ENCODE results near the gene QSOX2.

Gene QSOX2

GRCh38 chr9:136293476-136294077, 48.0 kb upstream of the QSOX2 start:
- Histone ChIP-seq H3K4me1 (ENCODE audit: insufficient read depth, low read length, severe bottlenecking) (no peaks in the 10 kb centered on the region), H3K4me3 (ENCODE audit: low read depth, low read length, poor library complexity, severe bottlenecking) (no peak overlapping the region)

DNA sequence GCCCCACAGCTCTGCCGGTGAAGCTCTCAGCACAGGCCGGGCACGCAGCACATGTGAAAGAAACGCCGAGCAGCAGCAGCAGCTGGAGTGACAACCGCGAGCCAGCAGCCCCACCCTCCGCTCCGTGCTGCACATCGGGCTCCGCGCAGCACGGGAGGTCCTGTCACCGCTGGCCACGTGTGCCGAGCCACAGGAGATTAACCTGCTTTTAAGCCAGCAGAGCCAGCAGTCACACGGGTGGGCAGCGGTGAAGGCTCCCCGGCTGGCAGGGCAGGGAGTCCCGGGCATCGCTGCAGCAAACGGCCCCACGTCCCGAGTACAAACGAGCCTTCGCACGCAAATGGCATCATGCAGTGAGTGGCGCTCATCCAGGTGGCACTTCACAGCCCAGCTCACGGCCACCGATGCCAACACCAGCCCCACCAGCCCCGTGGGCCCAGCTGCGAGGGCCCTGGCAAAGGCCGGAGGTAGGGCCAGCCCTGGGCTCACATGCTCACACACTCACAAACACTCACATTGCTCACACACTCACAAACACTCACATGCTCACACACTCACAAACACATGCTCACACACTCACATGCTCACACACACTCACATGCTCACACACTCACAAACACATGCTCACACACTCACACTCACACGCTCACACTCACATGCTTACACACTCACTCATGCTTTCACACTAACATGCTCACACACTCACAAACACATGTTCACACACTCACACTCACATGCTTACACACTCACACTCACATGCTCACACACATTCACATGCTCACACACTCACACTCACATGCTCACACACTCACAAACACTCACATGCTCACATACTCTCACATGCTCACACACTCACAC, 47.2 kb upstream of the QSOX2 start:
- no peaks in the 10 kb centered on the region for H4K20me1 ChIP-seq (ENCODE audit: insufficient read depth, low read length)
- no peak overlapping the region for H3K4me3 ChIP-seq (ENCODE audit: low read depth, low read length, poor library complexity, severe bottlenecking)
- H3K36me3 ChIP-seq (ENCODE audit: insufficient read depth, low read length) = no peaks in the 10 kb centered on the region
- no peaks in the 10 kb centered on the region for H3F3A ChIP-seq (ENCODE audit: insufficient read depth, low read length)
- no peak overlapping the region for H3K27ac ChIP-seq (ENCODE audit: low read depth, low read length, poor library complexity, severe bottlenecking)
- no peak overlapping the region for H3K4me2 ChIP-seq (ENCODE audit: low read length)
- H2AFZ ChIP-seq (ENCODE audit: low read length) = no peak overlapping the region
- H3K27me3 ChIP-seq (ENCODE audit: insufficient read depth, low read length) = peaks cover 5% of the 10 kb centered on the region; the same call in 1 of the 2 replicates
- H3K9me3 ChIP-seq (ENCODE audit: low read length) = no peaks in the 10 kb centered on the region
- H3K79me2 ChIP-seq (ENCODE audit: insufficient read depth, low read length) = no peaks in the 10 kb centered on the region
- TF ChIP-seq, protein P1, sequence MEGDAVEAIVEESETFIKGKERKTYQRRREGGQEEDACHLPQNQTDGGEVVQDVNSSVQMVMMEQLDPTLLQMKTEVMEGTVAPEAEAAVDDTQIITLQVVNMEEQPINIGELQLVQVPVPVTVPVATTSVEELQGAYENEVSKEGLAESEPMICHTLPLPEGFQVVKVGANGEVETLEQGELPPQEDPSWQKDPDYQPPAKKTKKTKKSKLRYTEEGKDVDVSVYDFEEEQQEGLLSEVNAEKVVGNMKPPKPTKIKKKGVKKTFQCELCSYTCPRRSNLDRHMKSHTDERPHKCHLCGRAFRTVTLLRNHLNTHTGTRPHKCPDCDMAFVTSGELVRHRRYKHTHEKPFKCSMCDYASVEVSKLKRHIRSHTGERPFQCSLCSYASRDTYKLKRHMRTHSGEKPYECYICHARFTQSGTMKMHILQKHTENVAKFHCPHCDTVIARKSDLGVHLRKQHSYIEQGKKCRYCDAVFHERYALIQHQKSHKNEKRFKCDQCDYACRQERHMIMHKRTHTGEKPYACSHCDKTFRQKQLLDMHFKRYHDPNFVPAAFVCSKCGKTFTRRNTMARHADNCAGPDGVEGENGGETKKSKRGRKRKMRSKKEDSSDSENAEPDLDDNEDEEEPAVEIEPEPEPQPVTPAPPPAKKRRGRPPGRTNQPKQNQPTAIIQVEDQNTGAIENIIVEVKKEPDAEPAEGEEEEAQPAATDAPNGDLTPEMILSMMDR (IDR thresholded peaks at IDR 0.05; ENCODE audit: low read length) = no peak
- TF ChIP-seq EZH2 (IDR thresholded peaks at IDR 0.05; ENCODE audit: borderline replicate concordance, low read length) = no peak
- no peaks in the 10 kb centered on the region for H3K4me1 ChIP-seq (ENCODE audit: insufficient read depth, low read length, severe bottlenecking)
- no peaks in the 10 kb centered on the region for H3K9me2 ChIP-seq (ENCODE audit: low read depth, low read length)
- no peak overlapping the region for H3K9ac ChIP-seq (ENCODE audit: low read length)

More at GRCh38 chr9:136293476-136294077, 48.0 kb upstream of the QSOX2 start:
- Histone ChIP-seq H4K20me1 (ENCODE audit: insufficient read depth, low read length) (no peaks in the 10 kb centered on the region), H3K4me2 (ENCODE audit: low read length) (no peak overlapping the region), H3K27ac (ENCODE audit: low read depth, low read length, poor library complexity, severe bottlenecking) (no peak overlapping the region), H3K9me2 (ENCODE audit: low read depth, low read length) (no peaks in the 10 kb centered on the region), H2AFZ (ENCODE audit: low read length) (no peak overlapping the region), H3F3A (ENCODE audit: insufficient read depth, low read length) (no peaks in the 10 kb centered on the region), H3K36me3 (ENCODE audit: insufficient read depth, low read length) (no peaks in the 10 kb centered on the region), H3K79me2 (ENCODE audit: insufficient read depth, low read length) (no peaks in the 10 kb centered on the region), H3K27me3 (ENCODE audit: insufficient read depth, low read length) (peaks cover 7% of the 10 kb centered on the region; the same call in 1 of the 2 replicates), H3K9me3 (ENCODE audit: low read length) (no peaks in the 10 kb centered on the region), H3K9ac (ENCODE audit: low read length) (no peak overlapping the region)
- TF ChIP-seq, protein P1 (IDR thresholded peaks at IDR 0.05; ENCODE audit: low read length) = no peak
- no peak for TF ChIP-seq EZH2 (IDR thresholded peaks at IDR 0.05; ENCODE audit: borderline replicate concordance, low read length)

DNA sequence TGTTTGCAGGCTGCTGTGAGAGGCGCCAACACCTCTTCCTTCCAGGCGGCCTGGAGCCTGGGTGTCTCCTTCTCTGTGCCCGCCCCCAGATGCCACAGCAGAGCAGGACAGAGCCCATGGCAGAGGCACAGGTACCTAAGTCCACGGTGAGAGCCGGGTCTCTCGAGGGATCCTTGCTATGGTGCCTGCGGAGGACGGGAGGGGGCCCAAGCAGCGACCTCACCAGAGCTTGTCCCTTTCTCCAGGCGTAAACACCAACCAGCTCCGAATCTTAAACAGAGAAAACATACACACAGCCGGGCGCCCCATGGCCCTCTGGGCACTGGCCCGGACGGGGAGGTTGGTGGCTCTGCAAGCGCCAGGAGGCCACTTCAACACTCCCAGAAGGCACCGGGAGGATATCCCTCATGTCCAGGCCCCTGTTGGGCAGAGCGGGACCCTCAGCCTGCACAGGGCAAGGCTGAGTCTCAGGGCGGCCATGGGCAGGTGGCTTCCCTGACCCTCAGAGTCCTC, 46.5 kb upstream of the QSOX2 start:
- no peak overlapping the region for H3K27ac ChIP-seq (ENCODE audit: low read depth, low read length, poor library complexity, severe bottlenecking)
- H3K4me3 ChIP-seq (ENCODE audit: low read depth, low read length, poor library complexity, severe bottlenecking) = no peak overlapping the region
- no peaks in the 10 kb centered on the region for H3K79me2 ChIP-seq (ENCODE audit: insufficient read depth, low read length)
- H3F3A ChIP-seq (ENCODE audit: insufficient read depth, low read length) = no peaks in the 10 kb centered on the region
- no peaks in the 10 kb centered on the region for H3K4me1 ChIP-seq (ENCODE audit: insufficient read depth, low read length, severe bottlenecking)
- no peaks in the 10 kb centered on the region for H3K9me3 ChIP-seq (ENCODE audit: low read length)
- H3K36me3 ChIP-seq (ENCODE audit: insufficient read depth, low read length) = no peaks in the 10 kb centered on the region
- H3K27me3 ChIP-seq (ENCODE audit: insufficient read depth, low read length) = peaks cover 5% of the 10 kb centered on the region; the same call in 1 of the 2 replicates
- no peak overlapping the region for H3K9ac ChIP-seq (ENCODE audit: low read length)
- H3K9me2 ChIP-seq (ENCODE audit: low read depth, low read length) = no peaks in the 10 kb centered on the region
- no peak overlapping the region for H2AFZ ChIP-seq (ENCODE audit: low read length)
- TF ChIP-seq EZH2 (IDR thresholded peaks at IDR 0.05; ENCODE audit: borderline replicate concordance, low read length) = no peak
- TF ChIP-seq, protein P1 (IDR thresholded peaks at IDR 0.05; ENCODE audit: low read length) = no peak
- H4K20me1 ChIP-seq (ENCODE audit: insufficient read depth, low read length) = no peaks in the 10 kb centered on the region
- no peak overlapping the region for H3K4me2 ChIP-seq (ENCODE audit: low read length)
